MCF 10A (cell line): ENCODE results near the gene SPRN. TPM values are rescaled to one million over a fixed set of nuclear protein-coding genes. Genes with fewer than 3 reads are reported as not detected.
"Not testable (repeated sequence)": the region's sequence is repeated elsewhere in the genome, so short reads cannot be mapped to it uniquely, and the experiment has no call there.

ENCODE experiments used
- BruUV-seq: library from RNA; stranded (reverse); fragments of 400-500 nt; replicated peaks from 2 replicates; lab custom pipeline; 2021; lab: Mats Ljungman, UMichigan
- CTCF ChIA-PET: fragments of 300-600 bp; sonication (Branson Sonifier 250); formaldehyde crosslinking; extraction: SDS; loops from one replicate; lab custom pipeline; 2021; ENCODE audit warnings: antibody characterized with exemption, inconsistent platforms; lab: Yijun Ruan, JAX
- POLR2A ChIA-PET: fragments of 300-600, 350-650 bp; sonication (Branson Sonifier 250); formaldehyde crosslinking; extraction: SDS; loops from one replicate; lab custom pipeline; 2020; ENCODE audit warnings: antibody characterized with exemption, inconsistent platforms; lab: Yijun Ruan, JAX
- DNase-seq: peaks from one replicate; pipeline ENCODE4 v3.0.0-alpha.2; 2018; ENCODE audit not compliant: unreplicated experiment
- H3K27ac Mint-ChIP-seq: one replicate; pipeline ENCODE4 v1.8.0; 2022; ENCODE audit warnings: mild to moderate bottlenecking, low read depth, mixed read lengths; ENCODE audit not compliant: unreplicated experiment
- H3K27me3 Mint-ChIP-seq: one replicate; pipeline ENCODE4 v1.8.0; 2022; ENCODE audit warnings: mixed read lengths; ENCODE audit not compliant: insufficient read depth, unreplicated experiment
- H3K36me3 Mint-ChIP-seq: one replicate; pipeline ENCODE4 v1.8.0; 2022; ENCODE audit warnings: mild to moderate bottlenecking, moderate library complexity, mixed read lengths; ENCODE audit not compliant: insufficient read depth, unreplicated experiment
- H3K4me1 Mint-ChIP-seq: one replicate; pipeline ENCODE4 v1.8.0; 2022; ENCODE audit warnings: mixed read lengths; ENCODE audit not compliant: insufficient read depth, unreplicated experiment
- H3K4me3 Mint-ChIP-seq: one replicate; pipeline ENCODE4 v1.8.0; 2022; ENCODE audit warnings: mild to moderate bottlenecking, moderate library complexity, mixed read lengths; ENCODE audit not compliant: unreplicated experiment
- H3K9me3 Mint-ChIP-seq: one replicate; pipeline ENCODE4 v1.8.0; 2022; ENCODE audit warnings: mixed read lengths; ENCODE audit not compliant: unreplicated experiment
- CTCF ChIP-seq: fragments of 200-600 bp; IDR thresholded peaks from one replicate; pipeline ENCODE4 v1.8.0; 2022; ENCODE audit warnings: antibody characterized with exemption, mild to moderate bottlenecking; ENCODE audit not compliant: unreplicated experiment
- intact Hi-C: fragments of 100-400 bp; cut with micrococcal nuclease; formaldehyde crosslinking; loops from 2 replicates; pipeline ENCODE4 v1.14.1; 2022
- total RNA-seq: library from RNA; stranded (reverse); gene quantifications from 2 replicates; pipeline ENCODE4 v1.2.3, GENCODE V29; 2022

The SPRN gene
- total RNA-seq, 1 experiment from 2014 or later = not detected

- no TSS peak for BruUV-seq
- no peak for DNase-seq
- Mint-ChIP-seq H3K9me3 (peaks cover 6% of the 10 kb centered on the region), H3K4me3 (no peak overlapping the region), H3K27me3 (no peaks in the 10 kb centered on the region), H3K36me3 (peaks cover 6% of the 10 kb centered on the region), H3K4me1 (no peaks in the 10 kb centered on the region), H3K27ac (no peak overlapping the region)
- POLR2A ChIA-PET = no interaction called here
- CTCF ChIA-PET = interaction anchor here (0.6 to 3.0 kb wide), 5 partner anchors 7 to 1146 kb away, joined by 3 to 24 read pairs (median 3); no protein-coding TSS in a partner anchor
- intact Hi-C loops = loop anchor here (5.0 kb wide), 2 partner anchors 58 to 168 kb away; no protein-coding TSS in a partner anchor
- TF ChIP-seq CTCF = no peak
Measured at GRCh38 chr10:133439517-133440461, 15.4 kb upstream of the SPRN start.

- Mint-ChIP-seq H3K9me3 (peaks cover 6% of the 10 kb centered on the region), H3K27me3 (no peaks in the 10 kb centered on the region), H3K36me3 (peaks cover 6% of the 10 kb centered on the region), H3K4me3 (no peak overlapping the region), H3K4me1 (no peaks in the 10 kb centered on the region), H3K27ac (no peak overlapping the region)
- CTCF ChIA-PET = interaction anchor here (0.6 to 3.0 kb wide), 7 partner anchors 8 to 1145 kb away, joined by 3 to 24 read pairs (median 4); no protein-coding TSS in a partner anchor
- no TSS peak for BruUV-seq
- peak; percentile 24 for DNase-seq
- POLR2A ChIA-PET = interaction anchor here (0.6 to 1.0 kb wide), 2 partner anchors 74 to 167 kb away, joined by 3 read pairs; no protein-coding TSS in a partner anchor
- peak; percentile 28 for TF ChIP-seq CTCF
- intact Hi-C loops = loop anchor here (5.0 kb wide), 2 partner anchors 59 to 169 kb away; no protein-coding TSS in a partner anchor
Measured at GRCh38 chr10:133438711-133439273, 14.4 kb upstream of the SPRN start.

DNA sequence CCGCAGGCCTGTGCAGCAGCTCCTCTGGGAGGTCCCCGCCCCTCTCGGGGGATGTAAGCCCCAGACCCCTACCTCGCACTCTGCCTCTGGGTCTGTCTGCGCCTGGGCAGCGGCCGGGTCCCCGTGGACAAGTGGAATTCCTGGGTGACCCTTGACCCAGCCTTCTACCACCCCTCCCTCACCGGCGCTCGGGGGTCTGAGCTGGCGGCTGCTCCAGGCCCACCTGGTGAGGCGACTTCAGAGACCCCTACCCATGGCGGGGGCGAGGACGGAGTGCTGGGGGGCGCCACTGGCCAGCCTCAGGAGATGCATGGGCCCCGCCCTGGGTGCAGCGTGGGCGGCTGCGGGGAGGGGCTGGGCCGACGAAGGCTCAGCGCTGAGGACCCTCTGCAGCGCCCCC, 8.4 kb upstream of the SPRN start:
- H3K27me3 Mint-ChIP-seq, H3K27ac Mint-ChIP-seq, H3K9me3 Mint-ChIP-seq, POLR2A ChIA-PET, H3K4me3 Mint-ChIP-seq, BruUV-seq, DNase-seq, CTCF ChIA-PET, intact Hi-C loops, H3K4me1 Mint-ChIP-seq, H3K36me3 Mint-ChIP-seq: not testable (repeated sequence)

GRCh38 chr10:133431888-133432613, 7.6 kb upstream of the SPRN start:
- POLR2A ChIA-PET, H3K36me3 Mint-ChIP-seq, H3K9me3 Mint-ChIP-seq, intact Hi-C loops, H3K27me3 Mint-ChIP-seq, CTCF ChIA-PET, H3K27ac Mint-ChIP-seq, DNase-seq, BruUV-seq, H3K4me3 Mint-ChIP-seq, H3K4me1 Mint-ChIP-seq: not testable (repeated sequence)

DNA sequence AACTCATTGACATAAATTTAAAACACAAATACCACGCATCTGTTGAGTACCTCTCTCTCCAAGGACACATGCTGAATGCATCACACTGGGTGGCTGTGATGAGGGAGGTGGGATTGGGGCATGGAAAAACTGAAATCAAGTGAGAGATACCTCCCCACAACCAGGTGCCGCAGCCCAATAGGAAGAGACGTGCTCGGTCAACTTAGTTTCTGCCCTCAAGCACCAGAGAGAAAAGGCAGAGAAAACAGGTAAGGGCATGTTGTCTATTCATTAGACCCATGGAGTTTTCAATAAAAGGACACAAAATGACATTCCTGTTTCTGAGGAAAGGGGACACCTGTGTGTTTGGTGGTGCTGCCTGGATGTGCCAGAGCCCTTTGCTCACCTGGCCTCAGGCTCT, 5.1 kb upstream of the SPRN start:
- H3K27me3 Mint-ChIP-seq, H3K9me3 Mint-ChIP-seq, CTCF ChIA-PET, H3K4me1 Mint-ChIP-seq, H3K4me3 Mint-ChIP-seq, DNase-seq, intact Hi-C loops, H3K27ac Mint-ChIP-seq, H3K36me3 Mint-ChIP-seq, BruUV-seq: not testable (repeated sequence)
- POLR2A ChIA-PET = interaction anchor here (0.8 kb wide), 1 partner anchor 144 kb away, joined by 3 read pairs; no protein-coding TSS in a partner anchor

DNA sequence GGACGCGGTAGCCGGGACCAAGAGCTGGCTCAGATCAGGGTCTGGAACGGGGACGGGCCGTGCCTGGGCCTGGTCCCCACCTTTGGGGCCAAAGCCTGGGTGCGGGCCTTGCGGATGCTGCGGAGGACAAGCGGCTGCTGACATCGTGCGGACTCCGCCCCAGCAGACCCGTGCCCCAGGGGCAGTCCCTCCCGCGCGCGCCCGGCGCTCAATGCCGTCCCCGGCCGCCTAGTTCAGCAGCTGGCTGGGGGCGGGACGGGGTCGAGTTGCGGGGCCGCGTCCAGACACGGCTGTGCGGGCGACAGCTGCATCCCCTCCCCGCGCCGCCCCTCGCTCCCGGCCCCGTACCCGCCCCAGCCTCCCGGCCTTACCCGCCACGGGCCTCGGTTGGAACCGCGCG, 323 bp downstream of the SPRN start:
- H3K4me3 Mint-ChIP-seq, H3K27me3 Mint-ChIP-seq, DNase-seq, H3K4me1 Mint-ChIP-seq, intact Hi-C loops, H3K27ac Mint-ChIP-seq, BruUV-seq, CTCF ChIA-PET, H3K9me3 Mint-ChIP-seq, POLR2A ChIA-PET: not testable (repeated sequence)
- peaks cover 20% of the 10 kb centered on the region for H3K36me3 Mint-ChIP-seq
